WTC11 (cell line): ENCODE measurements around the gene C3. TPM values are rescaled to one million over a fixed set of nuclear protein-coding genes. Genes with fewer than 3 reads are reported as not detected.

Experiments
- IRF2 ChIP-seq: sonication (generic); formaldehyde crosslinking; IDR thresholded peaks from 2 replicates; pipeline ENCODE4 v1.8.0; 2022; ENCODE audit warnings: low read depth, missing genetic modification reagents, borderline replicate concordance
- microRNA-seq: library from miRNA; unstranded; fragments of <30 nt; microRNA quantifications from one replicate; pipeline ENCODE4 v1.2.0, GENCODE V29; 2022; ENCODE audit warnings: borderline number of aligned reads
- total RNA-seq: library from RNA; stranded (reverse); gene quantifications from 3 replicates; pipeline ENCODE4 v1.2.3, GENCODE V29; 2021
- TF ChIP-seq, protein P1 (sequence below): sonication (generic); formaldehyde crosslinking; IDR thresholded peaks from 2 replicates; pipeline ENCODE4 v1.8.0; 2023; ENCODE audit warnings: missing genetic modification reagents, mild to moderate bottlenecking, borderline replicate concordance
- TF ChIP-seq, protein P2 (sequence below): fragments of 250-450 bp; sonication (Bioruptor Pico); IDR thresholded peaks from 2 replicates; pipeline ENCODE4 v1.9.0; 2021; ENCODE audit warnings: moderate library complexity, mild to moderate bottlenecking, inconsistent platforms, borderline replicate concordance
- TF ChIP-seq, protein P3 (sequence below): fragments of 250-450 bp; sonication (Bioruptor Pico); IDR thresholded peaks from 2 replicates; pipeline ENCODE4 v1.8.0; 2021; ENCODE audit warnings: mild to moderate bottlenecking

C3 gene
- total RNA-seq, 1 experiment from 2014 or later = 7.0 TPM

DNA sequence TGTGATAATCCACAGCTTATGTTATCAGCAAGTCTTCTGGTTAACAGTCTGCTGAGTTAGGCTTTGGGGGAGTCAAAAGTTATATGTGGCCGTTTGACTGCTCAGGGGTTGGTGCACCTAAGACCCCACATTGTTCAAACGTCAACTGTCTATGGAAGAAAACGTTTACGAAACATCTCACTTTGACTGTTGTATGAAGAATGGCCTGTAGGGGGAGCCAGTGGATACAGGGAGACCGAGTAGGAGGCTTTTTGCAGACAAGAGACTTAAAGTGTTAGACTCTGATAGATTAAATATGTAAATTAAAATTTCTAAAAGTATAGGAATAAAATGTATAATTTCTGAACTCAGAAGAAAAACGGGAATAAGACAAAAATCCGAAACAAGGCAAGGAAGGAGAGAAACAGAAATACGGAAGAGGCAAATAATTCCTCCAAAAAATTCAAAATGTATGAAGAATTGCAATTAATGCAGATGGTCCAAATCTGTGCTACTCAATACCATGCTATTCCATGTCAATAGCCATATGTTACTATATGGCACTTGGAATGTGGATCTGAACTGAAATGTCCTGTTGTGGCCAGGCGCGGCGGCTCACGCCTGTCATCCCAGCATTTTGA, 88.3 kb downstream of the C3 start (continued):
- TF ChIP-seq, protein P1, sequence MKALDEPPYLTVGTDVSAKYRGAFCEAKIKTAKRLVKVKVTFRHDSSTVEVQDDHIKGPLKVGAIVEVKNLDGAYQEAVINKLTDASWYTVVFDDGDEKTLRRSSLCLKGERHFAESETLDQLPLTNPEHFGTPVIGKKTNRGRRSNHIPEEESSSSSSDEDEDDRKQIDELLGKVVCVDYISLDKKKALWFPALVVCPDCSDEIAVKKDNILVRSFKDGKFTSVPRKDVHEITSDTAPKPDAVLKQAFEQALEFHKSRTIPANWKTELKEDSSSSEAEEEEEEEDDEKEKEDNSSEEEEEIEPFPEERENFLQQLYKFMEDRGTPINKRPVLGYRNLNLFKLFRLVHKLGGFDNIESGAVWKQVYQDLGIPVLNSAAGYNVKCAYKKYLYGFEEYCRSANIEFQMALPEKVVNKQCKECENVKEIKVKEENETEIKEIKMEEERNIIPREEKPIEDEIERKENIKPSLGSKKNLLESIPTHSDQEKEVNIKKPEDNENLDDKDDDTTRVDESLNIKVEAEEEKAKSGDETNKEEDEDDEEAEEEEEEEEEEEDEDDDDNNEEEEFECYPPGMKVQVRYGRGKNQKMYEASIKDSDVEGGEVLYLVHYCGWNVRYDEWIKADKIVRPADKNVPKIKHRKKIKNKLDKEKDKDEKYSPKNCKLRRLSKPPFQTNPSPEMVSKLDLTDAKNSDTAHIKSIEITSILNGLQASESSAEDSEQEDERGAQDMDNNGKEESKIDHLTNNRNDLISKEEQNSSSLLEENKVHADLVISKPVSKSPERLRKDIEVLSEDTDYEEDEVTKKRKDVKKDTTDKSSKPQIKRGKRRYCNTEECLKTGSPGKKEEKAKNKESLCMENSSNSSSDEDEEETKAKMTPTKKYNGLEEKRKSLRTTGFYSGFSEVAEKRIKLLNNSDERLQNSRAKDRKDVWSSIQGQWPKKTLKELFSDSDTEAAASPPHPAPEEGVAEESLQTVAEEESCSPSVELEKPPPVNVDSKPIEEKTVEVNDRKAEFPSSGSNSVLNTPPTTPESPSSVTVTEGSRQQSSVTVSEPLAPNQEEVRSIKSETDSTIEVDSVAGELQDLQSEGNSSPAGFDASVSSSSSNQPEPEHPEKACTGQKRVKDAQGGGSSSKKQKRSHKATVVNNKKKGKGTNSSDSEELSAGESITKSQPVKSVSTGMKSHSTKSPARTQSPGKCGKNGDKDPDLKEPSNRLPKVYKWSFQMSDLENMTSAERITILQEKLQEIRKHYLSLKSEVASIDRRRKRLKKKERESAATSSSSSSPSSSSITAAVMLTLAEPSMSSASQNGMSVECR (CRISPR knock-in tag) = no peak
- TF ChIP-seq, protein P2, sequence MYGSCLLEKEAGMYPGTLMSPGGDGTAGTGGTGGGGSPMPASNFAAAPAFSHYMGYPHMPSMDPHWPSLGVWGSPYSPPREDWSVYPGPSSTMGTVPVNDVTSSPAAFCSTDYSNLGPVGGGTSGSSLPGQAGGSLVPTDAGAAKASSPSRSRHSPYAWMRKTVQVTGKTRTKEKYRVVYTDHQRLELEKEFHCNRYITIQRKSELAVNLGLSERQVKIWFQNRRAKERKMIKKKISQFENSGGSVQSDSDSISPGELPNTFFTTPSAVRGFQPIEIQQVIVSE (CRISPR knock-in tag) = no peak
- TF ChIP-seq, protein P3, sequence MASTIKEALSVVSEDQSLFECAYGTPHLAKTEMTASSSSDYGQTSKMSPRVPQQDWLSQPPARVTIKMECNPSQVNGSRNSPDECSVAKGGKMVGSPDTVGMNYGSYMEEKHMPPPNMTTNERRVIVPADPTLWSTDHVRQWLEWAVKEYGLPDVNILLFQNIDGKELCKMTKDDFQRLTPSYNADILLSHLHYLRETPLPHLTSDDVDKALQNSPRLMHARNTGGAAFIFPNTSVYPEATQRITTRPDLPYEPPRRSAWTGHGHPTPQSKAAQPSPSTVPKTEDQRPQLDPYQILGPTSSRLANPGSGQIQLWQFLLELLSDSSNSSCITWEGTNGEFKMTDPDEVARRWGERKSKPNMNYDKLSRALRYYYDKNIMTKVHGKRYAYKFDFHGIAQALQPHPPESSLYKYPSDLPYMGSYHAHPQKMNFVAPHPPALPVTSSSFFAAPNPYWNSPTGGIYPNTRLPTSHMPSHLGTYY (CRISPR knock-in tag) = no peak
- no peak for TF ChIP-seq IRF2 (CRISPR knock-in tag)
- TF ChIP-seq, all 79 proteins: peak for 1

Small RNA genes within 50 kb of the gene (microRNA-seq; reads per million reads assigned to microRNA genes)
- not detected for gene MIR6791

Other genes with a start within 250 kb of the C3 start
- 4.3 to 6.3 TPM (median 6.1 TPM) in 3 replicates for gene DENND1C, start 238.9 kb downstream of the C3 start, total RNA-seq
- gene TUBB4A, start 218.3 kb downstream of the C3 start, total RNA-seq = 18.5 to 33.1 TPM (median 30.2 TPM) in 3 replicates
- 2.6 to 2.9 TPM (median 2.7 TPM) in 3 replicates for gene TNFSF9, start 189.6 kb downstream of the C3 start, total RNA-seq
- 1.7 to 2.1 TPM (median 1.7 TPM) in 3 replicates for gene CD70, start 129.5 kb downstream of the C3 start, total RNA-seq
- gene TNFSF14, start 50.5 kb downstream of the C3 start, total RNA-seq = 0.13 to 0.27 TPM (median 0.27 TPM) in 3 replicates
- gene GPR108, start 16.9 kb upstream of the C3 start, total RNA-seq = 48.7 to 59.5 TPM (median 54.2 TPM) in 3 replicates
- 61.5 to 76.6 TPM (median 62.4 TPM) in 3 replicates for gene TRIP10, start 19.0 kb upstream of the C3 start, total RNA-seq
- 25.1 to 30.3 TPM (median 26.7 TPM) in 3 replicates for gene SH2D3A, start 46.8 kb upstream of the C3 start, total RNA-seq
- gene VAV1, start 52.1 kb upstream of the C3 start, total RNA-seq = 0.73 to 0.83 TPM (median 0.80 TPM) in 3 replicates
- not detected in 3 replicates for gene ADGRE1, start 166.9 kb upstream of the C3 start, total RNA-seq